ENCODE measurements around the gene ANGPTL8. TPM values are rescaled to one million over a fixed set of nuclear protein-coding genes. Genes with fewer than 3 reads are reported as not detected.

The ANGPTL8 gene
- total and polyA plus RNA-seq, 2 of the 4 experiments (the other 2 are of a cell fraction) = not detected

- Histone ChIP-seq H3K4me2 (ENCODE audit: low read depth, low read length) (no peak overlapping the region), H3K9ac (ENCODE audit: low read depth, low read length) (no peak overlapping the region), H3K9me3 (ENCODE audit: control insufficient read depth, insufficient read depth, low read length) (no peaks in the 10 kb centered on the region), H3K27me3 (ENCODE audit: control insufficient read depth, insufficient read depth, low read length) (no peaks in the 10 kb centered on the region), H3K9me1 (ENCODE audit: insufficient read depth, low read length) (0 out of 2 replicates have a peak, but pooled peaks cover 3% of the 10 kb centered on the region), H4K20me1 (ENCODE audit: insufficient read depth, low read length) (no peaks in the 10 kb centered on the region), H4K91ac (ENCODE audit: insufficient read depth, low read depth, low read length) (no peak overlapping the region), H2BK15ac (ENCODE audit: low read depth, low read length) (no peak overlapping the region), H4K5ac (ENCODE audit: low read depth, low read length) (no peak overlapping the region), H2AK5ac (ENCODE audit: low read depth, low read length) (no peak overlapping the region), H3K36me3 (ENCODE audit: control insufficient read depth, insufficient read depth, low read length) (no peaks in the 10 kb centered on the region), H3K27ac (ENCODE audit: insufficient read depth, low read length) (no peak overlapping the region), H2BK20ac (ENCODE audit: low read depth, low read length) (no peak overlapping the region), H4K8ac (ENCODE audit: low read depth in 2 of 2, low read length in 2 of 2) (no peak overlapping the region), H3K18ac (ENCODE audit: low read depth, low read length) (no peak overlapping the region), H3K4me3 (ENCODE audit: insufficient read depth, low read depth, low read length) (no peak overlapping the region), H2BK120ac (ENCODE audit: low read depth, low read length) (no peak overlapping the region), H2AFZ (replicated peaks; ENCODE audit: low read length, poor library complexity) (no peak overlapping the region), H3K23ac (ENCODE audit: low read depth, low read length) (no peak overlapping the region), H3K4ac (ENCODE audit: low read depth, low read length) (no peak overlapping the region), H3K4me1 (ENCODE audit: control insufficient read depth, insufficient read depth, low read length) (0 out of 2 replicates have a peak, but pooled peaks cover 1% of the 10 kb centered on the region), H3K79me1 (ENCODE audit: low read depth in 1 of 2, low read length in 2 of 2) (no peaks in the 10 kb centered on the region), H3K56ac (ENCODE audit: extremely low read depth, insufficient read depth, low read length) (no peak overlapping the region), H2BK5ac (ENCODE audit: low read depth, low read length, poor library complexity, severe bottlenecking) (no peak overlapping the region), H3K14ac (replicated peaks; ENCODE audit: low read depth, low read length) (no peak overlapping the region), H2AK9ac (replicated peaks; ENCODE audit: low read depth, low read length, poor library complexity) (no peak overlapping the region)
- TF ChIP-seq BHLHE40 (IDR thresholded peaks at IDR 0.05; ENCODE audit: low read depth, low read length) (no peak), MAFK (IDR thresholded peaks at IDR 0.05; ENCODE audit: low read depth, low read length) (no peak), MAZ (IDR thresholded peaks at IDR 0.05; ENCODE audit: borderline replicate concordance, low read depth, low read length) (no peak), RFX5 (IDR thresholded peaks at IDR 0.05; ENCODE audit: low read depth, low read length) (no peak), POLR2A (IDR thresholded peaks at IDR 0.05; ENCODE audit: low read depth, low read length) (no peak)
- TF ChIP-seq, protein P1, sequence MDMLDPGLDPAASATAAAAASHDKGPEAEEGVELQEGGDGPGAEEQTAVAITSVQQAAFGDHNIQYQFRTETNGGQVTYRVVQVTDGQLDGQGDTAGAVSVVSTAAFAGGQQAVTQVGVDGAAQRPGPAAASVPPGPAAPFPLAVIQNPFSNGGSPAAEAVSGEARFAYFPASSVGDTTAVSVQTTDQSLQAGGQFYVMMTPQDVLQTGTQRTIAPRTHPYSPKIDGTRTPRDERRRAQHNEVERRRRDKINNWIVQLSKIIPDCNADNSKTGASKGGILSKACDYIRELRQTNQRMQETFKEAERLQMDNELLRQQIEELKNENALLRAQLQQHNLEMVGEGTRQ (IDR thresholded peaks at IDR 0.05; ENCODE audit: low read depth, low read length) = no peak
- dilution Hi-C loops (cut with HindIII; ENCODE audit: low sequenced_read_pairs, unreplicated experiment) = no loop called here
- DNase-seq (no peak), ATAC-seq (ENCODE audit: low read depth) (no peak)
- POLR2A ChIA-PET (ENCODE audit: unreplicated experiment) = no interaction called here
- WGBS, 2 experiments (ENCODE audit: extremely low coverage in 2 of 2, insufficient read length in 1 of 2) = 90% methylated on average over 2 of the region's 4 CpGs; no CpG with 5 or more reads in 1 of the 2 experiments
- intact Hi-C loops (cut with micrococcal nuclease) = loop anchor here (5.0 kb wide), 1 partner anchor 297 kb away; no protein-coding TSS in a partner anchor
- CTCF ChIA-PET = interaction anchor here (0.6 to 2.8 kb wide), 3 partner anchors 91 to 665 kb away, joined by 5 to 11 read pairs (median 8); partner anchors contain the start of gene SLC44A2
- in situ Hi-C loops (cut with MboI; ENCODE audit: low sequenced_read_pairs) = loop anchor here (10.0 kb wide), 1 partner anchor 185 kb away; no protein-coding TSS in a partner anchor
- no TSS peak for BruUV-seq (replicated peaks)
Observed at GRCh38 chr19:11290256-11290655, 50.8 kb downstream of the ANGPTL8 start.

Measured in IMR-90 (cell line).